ENCODE data around the gene ADO. TPM values are rescaled to one million over a fixed set of nuclear protein-coding genes. Genes with fewer than 3 reads are reported as not detected.

The ADO gene
- total and polyA plus RNA-seq, 10 of the 15 experiments (the other 5 are each of a cell fraction or from before 2014, with no cell fraction given), result 4.3 to 44.6 (median 18.7) TPM

GRCh38 chr10:62820586-62820985 lies 16.1 kb downstream of the ADO start:
- POLR2A ChIA-PET, result no interaction called here
- no peak for TF ChIP-seq ZNF24 (IDR thresholded peaks at IDR 0.05)
- TF ChIP-seq, protein P1, sequence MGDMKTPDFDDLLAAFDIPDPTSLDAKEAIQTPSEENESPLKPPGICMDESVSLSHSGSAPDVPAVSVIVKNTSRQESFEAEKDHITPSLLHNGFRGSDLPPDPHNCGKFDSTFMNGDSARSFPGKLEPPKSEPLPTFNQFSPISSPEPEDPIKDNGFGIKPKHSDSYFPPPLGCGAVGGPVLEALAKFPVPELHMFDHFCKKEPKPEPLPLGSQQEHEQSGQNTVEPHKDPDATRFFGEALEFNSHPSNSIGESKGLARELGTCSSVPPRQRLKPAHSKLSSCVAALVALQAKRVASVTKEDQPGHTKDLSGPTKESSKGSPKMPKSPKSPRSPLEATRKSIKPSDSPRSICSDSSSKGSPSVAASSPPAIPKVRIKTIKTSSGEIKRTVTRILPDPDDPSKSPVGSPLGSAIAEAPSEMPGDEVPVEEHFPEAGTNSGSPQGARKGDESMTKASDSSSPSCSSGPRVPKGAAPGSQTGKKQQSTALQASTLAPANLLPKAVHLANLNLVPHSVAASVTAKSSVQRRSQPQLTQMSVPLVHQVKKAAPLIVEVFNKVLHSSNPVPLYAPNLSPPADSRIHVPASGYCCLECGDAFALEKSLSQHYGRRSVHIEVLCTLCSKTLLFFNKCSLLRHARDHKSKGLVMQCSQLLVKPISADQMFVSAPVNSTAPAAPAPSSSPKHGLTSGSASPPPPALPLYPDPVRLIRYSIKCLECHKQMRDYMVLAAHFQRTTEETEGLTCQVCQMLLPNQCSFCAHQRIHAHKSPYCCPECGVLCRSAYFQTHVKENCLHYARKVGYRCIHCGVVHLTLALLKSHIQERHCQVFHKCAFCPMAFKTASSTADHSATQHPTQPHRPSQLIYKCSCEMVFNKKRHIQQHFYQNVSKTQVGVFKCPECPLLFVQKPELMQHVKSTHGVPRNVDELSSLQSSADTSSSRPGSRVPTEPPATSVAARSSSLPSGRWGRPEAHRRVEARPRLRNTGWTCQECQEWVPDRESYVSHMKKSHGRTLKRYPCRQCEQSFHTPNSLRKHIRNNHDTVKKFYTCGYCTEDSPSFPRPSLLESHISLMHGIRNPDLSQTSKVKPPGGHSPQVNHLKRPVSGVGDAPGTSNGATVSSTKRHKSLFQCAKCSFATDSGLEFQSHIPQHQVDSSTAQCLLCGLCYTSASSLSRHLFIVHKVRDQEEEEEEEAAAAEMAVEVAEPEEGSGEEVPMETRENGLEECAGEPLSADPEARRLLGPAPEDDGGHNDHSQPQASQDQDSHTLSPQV (IDR thresholded peaks at IDR 0.05), result no peak
- TF ChIP-seq POU2F2 (IDR thresholded peaks at IDR 0.05; ENCODE audit: borderline replicate concordance, low read depth, low read length), result no peak
- no peak for TF ChIP-seq GABPA (IDR thresholded peaks at IDR 0.05; ENCODE audit: low read depth)
- TF ChIP-seq STAT1 (conservative IDR thresholded peaks at IDR 0.05), result no peak
- TF ChIP-seq RFX5 (IDR thresholded peaks at IDR 0.05; ENCODE audit: low read depth, low read length), result no peak
- TF ChIP-seq RELB (IDR thresholded peaks at IDR 0.05; ENCODE audit: low read depth), result no peak
- CTCF ChIA-PET, result interaction anchor here (3.1 to 7.5 kb wide), 4 partner anchors 202 to 337 kb away, joined by 20 to 123 read pairs (median 25); no protein-coding TSS in a partner anchor
- SMC1A ChIA-PET (ENCODE audit: uncharacterized antibody, unreplicated experiment), result interaction anchor here (0.9 to 7.9 kb wide), 5 partner anchors 87 to 336 kb away, joined by 3 to 131 read pairs (median 7); no protein-coding TSS in a partner anchor
- BruUV-seq (replicated peaks), result no TSS peak
- Histone ChIP-seq H3K79me2 (ENCODE audit: control insufficient read depth, insufficient read depth, low read length) (peaks cover 5% of the 10 kb centered on the region), H3K9ac (ENCODE audit: control insufficient read depth, insufficient read depth, low read length) (no peak overlapping the region), H3K4me1 (ENCODE audit: control insufficient read depth, insufficient read depth, low read length) (peaks cover 14% of the 10 kb centered on the region), H3K27ac (ENCODE audit: control insufficient read depth, insufficient read depth) (no peak overlapping the region), H3K9me3 (replicated peaks; ENCODE audit: control insufficient read depth, insufficient read depth, low read length) (no peaks in the 10 kb centered on the region; the same call in 2 of the 3 replicates), H4K20me1 (ENCODE audit: control insufficient read depth, insufficient read depth) (no peaks in the 10 kb centered on the region), H2AFZ (ENCODE audit: control insufficient read depth, low read depth, low read length) (no peak overlapping the region), H3K4me3 (no peak overlapping the region), H3K36me3 (ENCODE audit: control insufficient read depth in 2 of 2, insufficient read depth in 2 of 2, low read length in 1 of 2) (no peaks in the 10 kb centered on the region), H3K4me2 (ENCODE audit: control insufficient read depth, insufficient read depth) (no peak overlapping the region), H3K27me3 (replicated peaks in 1 of 2; ENCODE audit: control insufficient read depth in 2 of 2, insufficient read depth in 2 of 2, low read length in 1 of 2) (peaks cover 1 to 8% of the 10 kb centered on the region in 2 experiments; a peak in 3 of 4 replicates)
- RAD21 ChIA-PET (ENCODE audit: unreplicated experiment), result interaction anchor here (6.5 kb wide), 1 partner anchor 209 kb away, joined by 132 read pairs; no protein-coding TSS in a partner anchor
- ATAC-seq (no peak), DNase-seq (ENCODE audit: low read depth, low spot score) (no peak), FAIRE-seq (no peak)
- in situ Hi-C loops (cut with MboI), result no loop called here
- WGBS (ENCODE audit: insufficient coverage, insufficient replicate concordance, low lambda C conversion rate, missing lambda C conversion rate), result 43% methylated on average over 5 of the region's 5 CpGs
- intact Hi-C loops (cut with micrococcal nuclease; ENCODE audit: unreplicated experiment), result no loop called here
